Left lung (tissue), 10 donors: Measurements from ENCODE around the gene APOA4. TPM values are rescaled to one million over a fixed set of nuclear protein-coding genes. Genes with fewer than 3 reads are reported as not detected.

Source experiments
- ATAC-seq: fragments of 200-7000 bp; cut with Tn5 transposase; one replicate; pipeline ENCODE4 v1.9.1; 2020; ENCODE audit warnings: moderate library complexity
- DNase-seq, 4 donors: peaks; one replicate each; pipeline ENCODE4 v3.0.0-alpha.2; 2013 to 2020
- H3K27ac ChIP-seq, 2 donors: fragments of 200-600 bp; sonication (generic) in 1 of 2; one replicate each; pipeline versions ENCODE4 v1.5.0 to v1.8.0; 2020 to 2021
- H3K27me3 ChIP-seq, 2 donors: fragments of 200-600 bp; sonication (generic) in 1 of 2; one replicate each; pipeline versions ENCODE4 v1.5.0 to v1.8.0; 2020 to 2021
- H3K36me3 ChIP-seq, 2 donors: fragments of 200-600 bp; sonication (generic) in 1 of 2; one replicate each; pipeline versions ENCODE4 v1.5.0 to v1.8.0; 2020 to 2021
- H3K4me1 ChIP-seq, 2 donors: fragments of 200-600 bp; one replicate each; pipeline ENCODE4 v1.8.0; 2021
- H3K4me3 ChIP-seq, 2 donors: fragments of 200-600 bp; sonication (generic) in 1 of 2; one replicate each; pipeline versions ENCODE4 v1.5.0 to v1.8.0; 2020 to 2021; ENCODE audit warnings: mild to moderate bottlenecking in 1 of 2
- H3K9me3 ChIP-seq, 2 donors: fragments of 200-600 bp; sonication (generic) in 1 of 2; one replicate each; pipeline versions ENCODE4 v1.5.0 to v1.8.0; 2020 to 2021
- CTCF ChIP-seq, 2 donors: fragments of 200-600 bp; sonication (generic) in 1 of 2; IDR thresholded peaks; one replicate each; pipeline versions ENCODE4 v1.5.0 to v1.8.0; 2021; ENCODE audit warnings: antibody characterized with exemption in 2 of 2
- intact Hi-C, 2 donors: fragments of 100-400 bp; cut with DNase I; formaldehyde crosslinking; loops; one replicate each; pipeline versions ENCODE4 v1.11.2 to v1.14.2; 2022
- polyA plus RNA-seq, 6 donors: library from polyadenylated mRNA; unstranded; fragments of 120-200 nt; gene quantifications; one replicate each; pipeline ENCODE4 v1.2.1, GENCODE V29; 2013; ENCODE audit not compliant: insufficient read length in 6 of 6
- total RNA-seq, 2 donors: library from RNA; stranded (reverse); fragmentation: NEBNext Ultra II Directional; extraction: Animal tissue kit (Norgen Biotek cat#: 25700); gene quantifications; one replicate each; pipeline ENCODE4 v1.2.1, GENCODE V29; 2021
- donor health status: DM: no; HTN: yes; CAD: no.
- donor health status: DM: no; HTN: no; CAD: no.

The APOA4 gene
- total and polyA plus RNA-seq, 8 donors: not detected

- H3K27me3 ChIP-seq: no peaks in the 10 kb centered on the region
- H3K4me3 ChIP-seq: no peak overlapping the region
- H3K27ac ChIP-seq: no peak overlapping the region
- intact Hi-C loops: no loop called here
- no peak for TF ChIP-seq CTCF (IDR thresholded peaks at IDR 0.05)
- no peaks in the 10 kb centered on the region for H3K36me3 ChIP-seq
- ATAC-seq: no peak
- no peak for DNase-seq
- no peaks in the 10 kb centered on the region for H3K9me3 ChIP-seq
- H3K4me1 ChIP-seq: peaks cover 0 to 3% of the 10 kb centered on the region in 2 donors
Observed at GRCh38 chr11:116828632-116829524, 5.8 kb upstream of the APOA4 start.

GRCh38 chr11:116827461-116827860 lies 4.4 kb upstream of the APOA4 start:
- Histone ChIP-seq H3K27ac (no peak overlapping the region), H3K4me1 (peaks cover 0 to 3% of the 10 kb centered on the region in 2 donors), H3K27me3 (no peaks in the 10 kb centered on the region), H3K4me3 (no peak overlapping the region), H3K9me3 (no peaks in the 10 kb centered on the region), H3K36me3 (no peaks in the 10 kb centered on the region)
- no peak for ATAC-seq
- intact Hi-C loops: no loop called here
- TF ChIP-seq CTCF (IDR thresholded peaks at IDR 0.05): no peak
- no peak for DNase-seq

- ATAC-seq: no peak
- no peak overlapping the region for H3K27ac ChIP-seq
Observed at GRCh38 chr11:116826751-116827431, 3.8 kb upstream of the APOA4 start.

GRCh38 chr11:116825854-116826750 lies 3.0 kb upstream of the APOA4 start:
- ATAC-seq (no peak), DNase-seq (no peak)
- H3K27ac ChIP-seq: no peak overlapping the region
- no peaks in the 10 kb centered on the region for H3K36me3 ChIP-seq
- intact Hi-C loops: no loop called here
- TF ChIP-seq CTCF (IDR thresholded peaks at IDR 0.05): no peak
- no peaks in the 10 kb centered on the region for H3K9me3 ChIP-seq
- H3K27me3 ChIP-seq: no peaks in the 10 kb centered on the region
- no peak overlapping the region for H3K4me3 ChIP-seq
- peaks cover 0 to 3% of the 10 kb centered on the region in 2 donors for H3K4me1 ChIP-seq

More at GRCh38 chr11:116826751-116827431, 3.8 kb upstream of the APOA4 start:
- intact Hi-C loops: no loop called here
- Histone ChIP-seq H3K9me3 (no peaks in the 10 kb centered on the region), H3K27me3 (no peaks in the 10 kb centered on the region), H3K4me1 (peaks cover 0 to 3% of the 10 kb centered on the region in 2 donors), H3K36me3 (no peaks in the 10 kb centered on the region), H3K4me3 (no peak overlapping the region)
- no peak for TF ChIP-seq CTCF (IDR thresholded peaks at IDR 0.05)
- no peak for DNase-seq
